SK-N-SH (cell line): ENCODE results near the gene TMEM129. TPM values are rescaled to one million over a fixed set of nuclear protein-coding genes. Genes with fewer than 3 reads are reported as not detected.

ENCODE experiments used
- CTCF ChIA-PET: fragments of 300-600, 350-600 bp; formaldehyde crosslinking; extraction: SDS; loops from one replicate; lab custom pipeline; 2021; lab: Yijun Ruan, JAX
- POLR2A ChIA-PET: fragments of 350-600 bp; sonication (Branson Sonifier 250); formaldehyde crosslinking; extraction: SDS; loops from one replicate; lab custom pipeline; 2020; ENCODE audit warnings: antibody characterized with exemption, inconsistent platforms; lab: Yijun Ruan, JAX
- DNase-seq: peaks from one replicate; pipeline ENCODE4 v3.0.0; 2012
- H2AFZ ChIP-seq: fragments of 200-600 bp; sonication (generic); 2 replicates; pipeline ENCODE4 v1.8.1; 2016; ENCODE audit warnings: antibody characterized with exemption, mild to moderate bottlenecking, low read depth
- H3F3A ChIP-seq: fragments of 200-600 bp; sonication (generic); replicated peaks from 2 replicates; pipeline ENCODE3; 2016; ENCODE audit warnings: antibody characterized with exemption, mild to moderate bottlenecking; ENCODE audit not compliant: insufficient read depth
- H3K27ac ChIP-seq, 2 experiments: fragments of 200-500 bp in 1 of 2; fragments of 200-600 bp in 1 of 2; sonication (Bioruptor generic) in 1 of 2; sonication (generic), shearing (Covaris generic) in 1 of 2; 2 replicates each; pipeline versions ENCODE4 v1.5.1 to v1.6.1; 2014 to 2016; ENCODE audit warnings: low read depth in 2 of 2, inconsistent platforms in 1 of 2, low read length in 1 of 2, mild to moderate bottlenecking in 1 of 2, mixed read lengths in 1 of 2
- H3K27me3 ChIP-seq: fragments of 200-600 bp; sonication (generic), shearing (Covaris generic); 2 replicates; pipeline ENCODE4 v1.6.1; 2016; ENCODE audit warnings: mixed run types; ENCODE audit not compliant: insufficient read depth
- H3K36me3 ChIP-seq, 2 experiments: fragments of 200-500 bp in 1 of 2; fragments of 200-600 bp in 1 of 2; sonication (Bioruptor generic) in 1 of 2; sonication (generic) in 1 of 2; replicated peaks in 1 of 2; 2 replicates each; pipeline versions ENCODE3 to v1.5.1; 2014 to 2016; ENCODE audit warnings: low read length in 1 of 2, mild to moderate bottlenecking in 1 of 2; ENCODE audit not compliant: insufficient read depth in 2 of 2, control insufficient read depth in 1 of 2
- H3K4me1 ChIP-seq, 2 experiments: fragments of 200-500 bp in 1 of 2; fragments of 200-600 bp in 1 of 2; sonication (Bioruptor generic) in 1 of 2; sonication (generic), shearing (Covaris generic) in 1 of 2; 2 replicates each; pipeline versions ENCODE4 v1.5.1 to v1.6.1; 2014 to 2016; ENCODE audit warnings: low read depth in 1 of 2, low read length in 1 of 2, mixed run types in 1 of 2; ENCODE audit not compliant: insufficient read depth in 2 of 2, control insufficient read depth in 1 of 2
- H3K4me2 ChIP-seq: fragments of 200-600 bp; sonication (generic), shearing (Covaris generic); 2 replicates; pipeline ENCODE4 v1.6.1; 2017; ENCODE audit warnings: mixed run types
- H3K4me3 ChIP-seq, 2 experiments: fragments of 200-500 bp in 1 of 2; fragments of 200-600 bp in 1 of 2; sonication (Bioruptor generic) in 1 of 2; sonication (generic), shearing (Covaris generic) in 1 of 2; 2 replicates each; pipeline versions ENCODE4 v1.5.1 to v1.8.1; 2014 to 2016; ENCODE audit warnings: low read depth in 2 of 2, inconsistent platforms in 1 of 2, low read length in 1 of 2, mild to moderate bottlenecking in 1 of 2, mixed read lengths in 1 of 2, moderate library complexity in 1 of 2
- H3K79me2 ChIP-seq: fragments of 200-600 bp; sonication (generic); 2 replicates; pipeline ENCODE4 v1.8.1; 2017; ENCODE audit warnings: mild to moderate bottlenecking; ENCODE audit not compliant: insufficient read depth
- H3K9ac ChIP-seq: fragments of 200-600 bp; sonication (generic); 2 replicates; pipeline ENCODE4 v1.6.1; 2017; ENCODE audit warnings: mixed run types
- H3K9me2 ChIP-seq: fragments of 200-600 bp; sonication (generic); 2 replicates; pipeline ENCODE4 v1.6.1; 2017; ENCODE audit warnings: mixed run types
- H3K9me3 ChIP-seq: fragments of 200-600 bp; sonication (generic); 2 replicates; pipeline ENCODE4 v1.6.1; 2017; ENCODE audit warnings: mixed run types, mild to moderate bottlenecking, moderate library complexity
- H4K20me1 ChIP-seq: fragments of 200-600 bp; sonication (generic); 2 replicates; pipeline ENCODE4 v1.6.1; 2017; ENCODE audit warnings: mild to moderate bottlenecking, mixed run types; ENCODE audit not compliant: insufficient read depth
- EP300 ChIP-seq, 2 experiments: IDR thresholded peaks; 2 replicates each; pipeline versions ENCODE4 v1.4.0 to v1.6.1; 2012; ENCODE audit warnings: borderline replicate concordance in 1 of 2, low read depth in 1 of 2, low read length in 1 of 2
- FOSL2 ChIP-seq: IDR thresholded peaks from 2 replicates; pipeline ENCODE4 v1.4.0; 2012; ENCODE audit warnings: low read depth, mild to moderate bottlenecking, moderate library complexity, borderline replicate concordance
- GABPA ChIP-seq: IDR thresholded peaks from 2 replicates; pipeline ENCODE4 v1.4.0; 2012; ENCODE audit warnings: low read depth, mild to moderate bottlenecking
- MEF2A ChIP-seq: IDR thresholded peaks from 2 replicates; pipeline ENCODE4 v1.4.0; 2012; ENCODE audit warnings: low read depth, borderline replicate concordance
- RAD21 ChIP-seq: IDR thresholded peaks from 2 replicates; pipeline ENCODE4 v1.6.1; 2012; ENCODE audit warnings: mild to moderate bottlenecking, low read length
- RXRA ChIP-seq: IDR thresholded peaks from 2 replicates; pipeline ENCODE4 v1.4.0; 2012; ENCODE audit warnings: low read depth, mild to moderate bottlenecking, borderline replicate concordance
- SMC3 ChIP-seq: IDR thresholded peaks from 2 replicates; pipeline ENCODE4 v1.6.1; 2012; ENCODE audit warnings: low read depth, low read length, improper control_type of control experiment
- TAF1 ChIP-seq: IDR thresholded peaks from 2 replicates; pipeline ENCODE4 v1.6.1; 2012; ENCODE audit warnings: low read depth, mild to moderate bottlenecking, low read length, moderate library complexity, borderline replicate concordance
- TCF12 ChIP-seq: IDR thresholded peaks from 2 replicates; pipeline ENCODE4 v1.4.0; 2012
- TEAD4 ChIP-seq: IDR thresholded peaks from 2 replicates; pipeline ENCODE4 v1.4.0; 2012; ENCODE audit warnings: mild to moderate bottlenecking, borderline replicate concordance; ENCODE audit not compliant: insufficient read depth
- YY1 ChIP-seq: IDR thresholded peaks from 2 replicates; pipeline ENCODE4 v1.4.0; 2012; ENCODE audit warnings: low read depth, mild to moderate bottlenecking
- WGBS: methylation state at CpG from one replicate; pipeline ENCODE4 v1.1.6; 2017; ENCODE audit warnings: low lambda C conversion rate; 5-methylcytosine and 5-hydroxymethylcytosine counted together
- polyA plus RNA-seq, 3 experiments: library from polyadenylated mRNA; depleted of rRNA; stranded (reverse); fragments of >200 nt; gene quantifications; 2 replicates each; pipeline ENCODE4 v1.2.3, GENCODE V29; 2012
- TF ChIP-seq, protein P1 (sequence below): fragments of 150-350 bp; IDR thresholded peaks from 2 replicates; pipeline ENCODE4 v1.6.1; 2017; ENCODE audit warnings: antibody characterized with exemption, low read length, low read depth, borderline replicate concordance
- TF ChIP-seq, protein P2 (sequence below): fragments of 200-600 bp; sonication (generic); IDR thresholded peaks from 2 replicates; pipeline ENCODE4 v1.6.1; 2017; ENCODE audit warnings: antibody characterized with exemption, mild to moderate bottlenecking, moderate library complexity
- TF ChIP-seq, protein P3 (sequence below): fragments of 150-350 bp; IDR thresholded peaks from 2 replicates; pipeline ENCODE4 v1.6.1; 2016; ENCODE audit warnings: mild to moderate bottlenecking, low read depth, low read length
- TF ChIP-seq, protein P4 (sequence below): IDR thresholded peaks from 2 replicates; pipeline ENCODE4 v1.4.0; 2012; ENCODE audit warnings: low read depth
- TF ChIP-seq, protein P5 (sequence below): IDR thresholded peaks from 2 replicates; pipeline ENCODE4 v1.6.1; 2012; ENCODE audit warnings: mild to moderate bottlenecking, low read depth, low read length, moderate library complexity

TMEM129 gene
- polyA plus RNA-seq, 1 of the 3 experiments (the other 2 are of a cell fraction): 36.5 TPM

DNA sequence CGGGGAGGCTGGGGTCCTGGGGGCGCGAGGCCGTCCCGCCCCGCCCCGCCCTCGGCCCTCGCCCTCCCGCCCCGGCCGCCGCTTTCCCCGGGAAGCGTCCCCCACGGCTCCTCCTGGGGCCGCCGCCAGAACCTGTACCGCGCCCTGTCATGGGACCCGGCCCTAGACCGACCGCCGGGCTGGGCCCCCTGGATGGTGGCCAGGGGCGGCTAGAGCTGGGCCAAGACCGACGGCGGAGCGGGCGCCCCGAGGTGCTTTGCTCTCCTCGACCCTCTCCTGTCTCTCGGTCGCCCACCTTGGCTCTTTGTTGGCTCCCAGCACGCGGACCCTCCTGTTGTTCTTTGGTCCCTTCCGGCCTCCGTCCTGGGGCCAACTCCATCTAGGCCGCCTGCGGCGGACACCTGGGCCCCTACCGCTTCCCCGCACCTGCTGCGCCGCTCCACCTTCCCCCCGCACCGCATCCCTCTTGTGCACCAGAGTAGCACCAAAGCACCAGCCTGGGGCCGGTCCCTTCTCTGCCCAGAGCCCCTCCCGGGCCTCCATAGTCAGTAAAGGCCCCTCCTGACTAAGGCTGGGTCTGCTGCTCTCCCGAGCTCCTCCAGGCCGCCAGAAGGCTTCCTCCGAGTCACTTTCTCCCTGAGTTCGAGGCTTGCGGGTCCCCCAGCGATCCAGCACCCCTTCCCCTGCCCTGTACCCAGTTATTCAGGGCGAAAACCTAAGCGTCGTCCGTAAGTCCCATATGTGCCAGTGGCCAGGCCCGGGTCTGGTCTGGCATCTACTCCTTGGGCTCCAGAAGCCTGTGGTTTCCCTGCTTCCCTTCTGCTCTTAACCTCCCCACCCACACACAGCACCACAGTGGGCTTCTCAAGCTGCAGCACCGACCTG is 785 bp upstream of the TMEM129 start:
- no peak overlapping the region; the same call in 1 of the 2 replicates for H2AFZ ChIP-seq

More for the DNA sequence above, 785 bp upstream of the TMEM129 start:
- POLR2A ChIA-PET: interaction anchor here (0.7 to 1.8 kb wide), 4 partner anchors 10 to 364 kb away, joined by 3 to 16 read pairs (median 6); partner anchors contain the start of gene SLBP
- peak overlapping the region; percentile 84 for H3K4me2 ChIP-seq
- TF ChIP-seq EP300 (IDR thresholded peaks at IDR 0.05; ENCODE audit: borderline replicate concordance in 1 of 2, low read depth in 1 of 2, low read length in 1 of 2) (no peak), MEF2A (no peak), TEAD4 (no peak), YY1 (no peak), TCF12 (no peak), TAF1 (no peak), SMC3 (no peak), FOSL2 (no peak), GABPA (no peak), RAD21 (no peak), RXRA (no peak)
- TF ChIP-seq, protein P1, sequence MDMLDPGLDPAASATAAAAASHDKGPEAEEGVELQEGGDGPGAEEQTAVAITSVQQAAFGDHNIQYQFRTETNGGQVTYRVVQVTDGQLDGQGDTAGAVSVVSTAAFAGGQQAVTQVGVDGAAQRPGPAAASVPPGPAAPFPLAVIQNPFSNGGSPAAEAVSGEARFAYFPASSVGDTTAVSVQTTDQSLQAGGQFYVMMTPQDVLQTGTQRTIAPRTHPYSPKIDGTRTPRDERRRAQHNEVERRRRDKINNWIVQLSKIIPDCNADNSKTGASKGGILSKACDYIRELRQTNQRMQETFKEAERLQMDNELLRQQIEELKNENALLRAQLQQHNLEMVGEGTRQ: no peak
- TF ChIP-seq, protein P2, sequence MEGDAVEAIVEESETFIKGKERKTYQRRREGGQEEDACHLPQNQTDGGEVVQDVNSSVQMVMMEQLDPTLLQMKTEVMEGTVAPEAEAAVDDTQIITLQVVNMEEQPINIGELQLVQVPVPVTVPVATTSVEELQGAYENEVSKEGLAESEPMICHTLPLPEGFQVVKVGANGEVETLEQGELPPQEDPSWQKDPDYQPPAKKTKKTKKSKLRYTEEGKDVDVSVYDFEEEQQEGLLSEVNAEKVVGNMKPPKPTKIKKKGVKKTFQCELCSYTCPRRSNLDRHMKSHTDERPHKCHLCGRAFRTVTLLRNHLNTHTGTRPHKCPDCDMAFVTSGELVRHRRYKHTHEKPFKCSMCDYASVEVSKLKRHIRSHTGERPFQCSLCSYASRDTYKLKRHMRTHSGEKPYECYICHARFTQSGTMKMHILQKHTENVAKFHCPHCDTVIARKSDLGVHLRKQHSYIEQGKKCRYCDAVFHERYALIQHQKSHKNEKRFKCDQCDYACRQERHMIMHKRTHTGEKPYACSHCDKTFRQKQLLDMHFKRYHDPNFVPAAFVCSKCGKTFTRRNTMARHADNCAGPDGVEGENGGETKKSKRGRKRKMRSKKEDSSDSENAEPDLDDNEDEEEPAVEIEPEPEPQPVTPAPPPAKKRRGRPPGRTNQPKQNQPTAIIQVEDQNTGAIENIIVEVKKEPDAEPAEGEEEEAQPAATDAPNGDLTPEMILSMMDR: no peak
- TF ChIP-seq, protein P3, sequence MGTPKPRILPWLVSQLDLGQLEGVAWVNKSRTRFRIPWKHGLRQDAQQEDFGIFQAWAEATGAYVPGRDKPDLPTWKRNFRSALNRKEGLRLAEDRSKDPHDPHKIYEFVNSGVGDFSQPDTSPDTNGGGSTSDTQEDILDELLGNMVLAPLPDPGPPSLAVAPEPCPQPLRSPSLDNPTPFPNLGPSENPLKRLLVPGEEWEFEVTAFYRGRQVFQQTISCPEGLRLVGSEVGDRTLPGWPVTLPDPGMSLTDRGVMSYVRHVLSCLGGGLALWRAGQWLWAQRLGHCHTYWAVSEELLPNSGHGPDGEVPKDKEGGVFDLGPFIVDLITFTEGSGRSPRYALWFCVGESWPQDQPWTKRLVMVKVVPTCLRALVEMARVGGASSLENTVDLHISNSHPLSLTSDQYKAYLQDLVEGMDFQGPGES: no peak
- TF ChIP-seq, protein P4, sequence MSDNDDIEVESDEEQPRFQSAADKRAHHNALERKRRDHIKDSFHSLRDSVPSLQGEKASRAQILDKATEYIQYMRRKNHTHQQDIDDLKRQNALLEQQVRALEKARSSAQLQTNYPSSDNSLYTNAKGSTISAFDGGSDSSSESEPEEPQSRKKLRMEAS: no peak
- TF ChIP-seq, protein P5, sequence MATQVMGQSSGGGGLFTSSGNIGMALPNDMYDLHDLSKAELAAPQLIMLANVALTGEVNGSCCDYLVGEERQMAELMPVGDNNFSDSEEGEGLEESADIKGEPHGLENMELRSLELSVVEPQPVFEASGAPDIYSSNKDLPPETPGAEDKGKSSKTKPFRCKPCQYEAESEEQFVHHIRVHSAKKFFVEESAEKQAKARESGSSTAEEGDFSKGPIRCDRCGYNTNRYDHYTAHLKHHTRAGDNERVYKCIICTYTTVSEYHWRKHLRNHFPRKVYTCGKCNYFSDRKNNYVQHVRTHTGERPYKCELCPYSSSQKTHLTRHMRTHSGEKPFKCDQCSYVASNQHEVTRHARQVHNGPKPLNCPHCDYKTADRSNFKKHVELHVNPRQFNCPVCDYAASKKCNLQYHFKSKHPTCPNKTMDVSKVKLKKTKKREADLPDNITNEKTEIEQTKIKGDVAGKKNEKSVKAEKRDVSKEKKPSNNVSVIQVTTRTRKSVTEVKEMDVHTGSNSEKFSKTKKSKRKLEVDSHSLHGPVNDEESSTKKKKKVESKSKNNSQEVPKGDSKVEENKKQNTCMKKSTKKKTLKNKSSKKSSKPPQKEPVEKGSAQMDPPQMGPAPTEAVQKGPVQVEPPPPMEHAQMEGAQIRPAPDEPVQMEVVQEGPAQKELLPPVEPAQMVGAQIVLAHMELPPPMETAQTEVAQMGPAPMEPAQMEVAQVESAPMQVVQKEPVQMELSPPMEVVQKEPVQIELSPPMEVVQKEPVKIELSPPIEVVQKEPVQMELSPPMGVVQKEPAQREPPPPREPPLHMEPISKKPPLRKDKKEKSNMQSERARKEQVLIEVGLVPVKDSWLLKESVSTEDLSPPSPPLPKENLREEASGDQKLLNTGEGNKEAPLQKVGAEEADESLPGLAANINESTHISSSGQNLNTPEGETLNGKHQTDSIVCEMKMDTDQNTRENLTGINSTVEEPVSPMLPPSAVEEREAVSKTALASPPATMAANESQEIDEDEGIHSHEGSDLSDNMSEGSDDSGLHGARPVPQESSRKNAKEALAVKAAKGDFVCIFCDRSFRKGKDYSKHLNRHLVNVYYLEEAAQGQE: no peak
- TF ChIP-seq, all 33 proteins: peak for 0
- peaks cover 14 to 46% of the 10 kb centered on the region in 2 experiments; a peak in 3 of 4 replicates for H3K4me1 ChIP-seq
- peaks cover 7 to 23% of the 10 kb centered on the region in 2 experiments for H3K36me3 ChIP-seq
- DNase-seq: peak; percentile 34
- peaks cover 5% of the 10 kb centered on the region for H3F3A ChIP-seq
- CTCF ChIA-PET: interaction anchor here (0.6 to 15.1 kb wide), 5 partner anchors 14 to 166 kb away, joined by 3 to 232 read pairs (median 3); no protein-coding TSS in a partner anchor
- WGBS: 5% methylated on average over 23 of the region's 61 CpGs
- peak overlapping the region; percentile 21 to 59; a peak in 1 of 4 replicates for H3K27ac ChIP-seq
- peak overlapping the region; percentile 64 to 69 for H3K4me3 ChIP-seq
- H3K79me2 ChIP-seq: peaks cover 88% of the 10 kb centered on the region
- no peaks in the 10 kb centered on the region for H4K20me1 ChIP-seq
- peak overlapping the region; percentile 74 for H3K9ac ChIP-seq
- no peaks in the 10 kb centered on the region for H3K9me3 ChIP-seq
- H3K9me2 ChIP-seq: no peaks in the 10 kb centered on the region
- H3K27me3 ChIP-seq: no peaks in the 10 kb centered on the region
